IPS-NIHi7 (cell line): ENCODE measurements around the gene CTNND2.

Source experiments
- DNase-seq: peaks from one replicate; pipeline ENCODE4 v3.0.0; 2012; ENCODE audit warnings: mixed read lengths; ENCODE audit errors: extremely low spot score

CTNND2 gene

GRCh38 chr5:11386398-11386797 is 517.8 kb downstream of the CTNND2 start:
- DNase-seq: no peak

- DNase-seq: peak; percentile 48
Measured at GRCh38 chr5:11385901-11386293, 518.3 kb downstream of the CTNND2 start.

GRCh38 chr5:11385251-11385900 is 518.9 kb downstream of the CTNND2 start:
- no peak for DNase-seq

GRCh38 chr5:11384441-11385250 is 519.6 kb downstream of the CTNND2 start:
- DNase-seq: peak; percentile 30

- DNase-seq: no peak
Measured at GRCh38 chr5:11383506-11384095, 520.6 kb downstream of the CTNND2 start.

- no peak for DNase-seq
Measured at GRCh38 chr5:11378461-11378860, 525.8 kb downstream of the CTNND2 start.

GRCh38 chr5:11377896-11378295 is 526.4 kb downstream of the CTNND2 start:
- DNase-seq: no peak

GRCh38 chr5:11372191-11372590 is 532.1 kb downstream of the CTNND2 start:
- DNase-seq: no peak

GRCh38 chr5:11371021-11371420 is 533.2 kb downstream of the CTNND2 start:
- no peak for DNase-seq

GRCh38 chr5:11364531-11364930 is 539.7 kb downstream of the CTNND2 start:
- DNase-seq: no peak

GRCh38 chr5:11363631-11364178 is 540.5 kb downstream of the CTNND2 start:
- DNase-seq: no peak

- no peak for DNase-seq
Measured at GRCh38 chr5:11361768-11362167, 542.5 kb downstream of the CTNND2 start.

GRCh38 chr5:11357928-11358327 is 546.3 kb downstream of the CTNND2 start:
- no peak for DNase-seq

- DNase-seq: no peak
Measured at GRCh38 chr5:11355491-11355890, 548.8 kb downstream of the CTNND2 start.

GRCh38 chr5:11346336-11346735 is 557.9 kb downstream of the CTNND2 start:
- DNase-seq: peak; percentile 71

GRCh38 chr5:11335881-11336760 is 568.1 kb downstream of the CTNND2 start:
- DNase-seq: no peak

- DNase-seq: no peak
Measured at GRCh38 chr5:11334404-11334803, 569.8 kb downstream of the CTNND2 start.

GRCh38 chr5:11329679-11330078 is 574.6 kb downstream of the CTNND2 start:
- no peak for DNase-seq

- no peak for DNase-seq
Measured at GRCh38 chr5:11324521-11325289, 579.5 kb downstream of the CTNND2 start.

- no peak for DNase-seq
Measured at GRCh38 chr5:11323761-11324160, 580.5 kb downstream of the CTNND2 start.

- DNase-seq: no peak
Measured at GRCh38 chr5:11322133-11322532, 582.1 kb downstream of the CTNND2 start.
